ENCODE results near the gene FRAT1.

FRAT1 gene

GRCh38 chr10:97327348-97328294 lies 8.6 kb downstream of the FRAT1 start (continued):
- no peak for TF ChIP-seq PRDM10 (tag by site-specific recombination; IDR thresholded peaks at IDR 0.05)
- no peak for TF ChIP-seq ZNF223 (tag by site-specific recombination; IDR thresholded peaks at IDR 0.05)
- peak; percentile 71 for TF ChIP-seq PRDM1 (tag by site-specific recombination; IDR thresholded peaks at IDR 0.05)
- TF ChIP-seq ZFP37 (tag by site-specific recombination; IDR thresholded peaks at IDR 0.05) = no peak
- no peak for TF ChIP-seq ZNF473 (tag by site-specific recombination; IDR thresholded peaks at IDR 0.05)
- no peak for TF ChIP-seq ZNF155 (tag by site-specific recombination; IDR thresholded peaks at IDR 0.05)
- no peak for TF ChIP-seq ZNF133 (tag by site-specific recombination; IDR thresholded peaks at IDR 0.05)
- no peak for TF ChIP-seq ZNF112 (tag by site-specific recombination; IDR thresholded peaks at IDR 0.05)
- TF ChIP-seq ZNF600 (tag by site-specific recombination; IDR thresholded peaks at IDR 0.05) = no peak
- TF ChIP-seq ZNF664 (tag by site-specific recombination; IDR thresholded peaks at IDR 0.05) = peak; percentile 81; the same call in 1 of the 2 replicates
- TF ChIP-seq, protein P1, sequence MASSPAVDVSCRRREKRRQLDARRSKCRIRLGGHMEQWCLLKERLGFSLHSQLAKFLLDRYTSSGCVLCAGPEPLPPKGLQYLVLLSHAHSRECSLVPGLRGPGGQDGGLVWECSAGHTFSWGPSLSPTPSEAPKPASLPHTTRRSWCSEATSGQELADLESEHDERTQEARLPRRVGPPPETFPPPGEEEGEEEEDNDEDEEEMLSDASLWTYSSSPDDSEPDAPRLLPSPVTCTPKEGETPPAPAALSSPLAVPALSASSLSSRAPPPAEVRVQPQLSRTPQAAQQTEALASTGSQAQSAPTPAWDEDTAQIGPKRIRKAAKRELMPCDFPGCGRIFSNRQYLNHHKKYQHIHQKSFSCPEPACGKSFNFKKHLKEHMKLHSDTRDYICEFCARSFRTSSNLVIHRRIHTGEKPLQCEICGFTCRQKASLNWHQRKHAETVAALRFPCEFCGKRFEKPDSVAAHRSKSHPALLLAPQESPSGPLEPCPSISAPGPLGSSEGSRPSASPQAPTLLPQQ (tag by site-specific recombination; IDR thresholded peaks at IDR 0.05) = no peak
- TF ChIP-seq ZNF629 (tag by site-specific recombination; IDR thresholded peaks at IDR 0.05) = no peak
- no peak for TF ChIP-seq SCRT1 (tag by site-specific recombination; IDR thresholded peaks at IDR 0.05; ENCODE audit: borderline replicate concordance)

GRCh38 chr10:97328646-97329453 lies 9.8 kb downstream of the FRAT1 start:
- Histone ChIP-seq H3K4me1 (ENCODE audit: control insufficient read depth, insufficient read depth, low read length) (peaks cover 10% of the 10 kb centered on the region), H3K27ac (ENCODE audit: extremely low read depth, low read depth, low read length) (no peak overlapping the region), H3K36me3 (ENCODE audit: control insufficient read depth in 2 of 2, insufficient read depth in 1 of 2, low read length in 2 of 2) (peaks cover 3 to 12% of the 10 kb centered on the region in 2 experiments; a peak in 2 of 3 replicates), H3K9me3 (ENCODE audit: control insufficient read depth, insufficient read depth, low read depth, low read length) (no peaks in the 10 kb centered on the region), H3K4me3 (ENCODE audit: low read depth, low read length) (no peak overlapping the region)
- CTCF ChIA-PET = interaction anchor here (0.7 to 1.2 kb wide), 4 partner anchors 9 to 533 kb away, joined by 3 to 8 read pairs (median 4); no protein-coding TSS in a partner anchor
- POLR2A ChIA-PET = interaction anchor here (0.6 to 1.1 kb wide), 4 partner anchors 10 to 40 kb away, joined by 3 to 9 read pairs (median 3); partner anchors contain the start of genes ARHGAP19 and FRAT1
- TF ChIP-seq ZNF426 (tag by site-specific recombination; IDR thresholded peaks at IDR 0.05) (no peak), SALL2 (tag by site-specific recombination; IDR thresholded peaks at IDR 0.05; ENCODE audit: borderline replicate concordance) (no peak), ZXDB (tag by site-specific recombination; IDR thresholded peaks at IDR 0.05) (peak; percentile 76), KLF1 (tag by site-specific recombination; IDR thresholded peaks at IDR 0.05) (no peak; the same call in 1 of the 2 replicates), ZNF510 (tag by site-specific recombination; IDR thresholded peaks at IDR 0.05; ENCODE audit: insufficient replicate concordance) (no peak), ZNF558 (tag by site-specific recombination; IDR thresholded peaks at IDR 0.05) (no peak), ZNF169 (tag by site-specific recombination; IDR thresholded peaks at IDR 0.05) (no peak), ZNF132 (tag by site-specific recombination; IDR thresholded peaks at IDR 0.05; ENCODE audit: borderline replicate concordance) (no peak), ZNF514 (tag by site-specific recombination; IDR thresholded peaks at IDR 0.05) (no peak), ZNF585B (tag by site-specific recombination; IDR thresholded peaks at IDR 0.05) (no peak), TCF7L2 (IDR thresholded peaks at IDR 0.05; ENCODE audit: borderline replicate concordance, low read depth, low read length) (no peak)
- TF ChIP-seq, protein P2, sequence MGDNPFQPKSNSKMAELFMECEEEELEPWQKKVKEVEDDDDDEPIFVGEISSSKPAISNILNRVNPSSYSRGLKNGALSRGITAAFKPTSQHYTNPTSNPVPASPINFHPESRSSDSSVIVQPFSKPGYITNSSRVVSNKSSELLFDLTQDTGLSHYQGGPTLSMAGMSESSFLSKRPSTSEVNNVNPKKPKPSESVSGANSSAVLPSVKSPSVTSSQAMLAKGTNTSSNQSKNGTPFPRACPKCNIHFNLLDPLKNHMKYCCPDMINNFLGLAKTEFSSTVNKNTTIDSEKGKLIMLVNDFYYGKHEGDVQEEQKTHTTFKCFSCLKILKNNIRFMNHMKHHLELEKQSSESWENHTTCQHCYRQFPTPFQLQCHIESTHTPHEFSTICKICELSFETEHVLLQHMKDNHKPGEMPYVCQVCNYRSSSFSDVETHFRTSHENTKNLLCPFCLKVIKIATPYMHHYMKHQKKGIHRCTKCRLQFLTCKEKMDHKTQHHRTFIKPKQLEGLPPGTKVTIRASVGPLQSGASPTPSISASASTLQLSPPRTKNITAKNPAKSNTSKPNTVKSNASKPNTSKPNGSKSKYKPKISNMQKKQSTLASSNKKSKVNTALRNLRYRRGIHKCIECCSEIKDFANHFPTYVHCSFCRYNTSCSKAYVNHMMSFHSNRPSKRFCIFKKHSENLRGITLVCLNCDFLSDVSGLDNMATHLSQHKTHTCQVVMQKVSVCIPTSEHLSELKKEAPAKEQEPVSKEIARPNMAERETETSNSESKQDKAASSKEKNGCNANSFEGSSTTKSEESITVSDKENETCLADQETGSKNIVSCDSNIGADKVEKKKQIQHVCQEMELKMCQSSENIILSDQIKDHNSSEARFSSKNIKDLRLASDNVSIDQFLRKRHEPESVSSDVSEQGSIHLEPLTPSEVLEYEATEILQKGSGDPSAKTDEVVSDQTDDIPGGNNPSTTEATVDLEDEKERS (tag by site-specific recombination; IDR thresholded peaks at IDR 0.05) = no peak
- TF ChIP-seq, protein P3, sequence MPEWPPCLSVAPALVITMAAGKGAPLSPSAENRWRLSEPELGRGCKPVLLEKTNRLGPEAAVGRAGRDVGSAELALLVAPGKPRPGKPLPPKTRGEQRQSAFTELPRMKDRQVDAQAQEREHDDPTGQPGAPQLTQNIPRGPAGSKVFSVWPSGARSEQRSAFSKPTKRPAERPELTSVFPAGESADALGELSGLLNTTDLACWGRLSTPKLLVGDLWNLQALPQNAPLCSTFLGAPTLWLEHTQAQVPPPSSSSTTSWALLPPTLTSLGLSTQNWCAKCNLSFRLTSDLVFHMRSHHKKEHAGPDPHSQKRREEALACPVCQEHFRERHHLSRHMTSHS (tag by site-specific recombination; IDR thresholded peaks at IDR 0.05) = no peak
